ENCODE data around the gene DIRAS1. TPM values are rescaled to one million over a fixed set of nuclear protein-coding genes. Genes with fewer than 3 reads are reported as not detected.

The DIRAS1 gene
- total RNA-seq, 1 donor from 2014 or later: 0.23 TPM

- intact Hi-C loops (cut with micrococcal nuclease): no loop called here
Observed at GRCh38 chr19:2728783-2729387, 7.7 kb upstream of the DIRAS1 start.

- intact Hi-C loops (cut with micrococcal nuclease): no loop called here
Observed at GRCh38 chr19:2727640-2727944, 6.4 kb upstream of the DIRAS1 start.

- intact Hi-C loops (cut with micrococcal nuclease): no loop called here
Observed at GRCh38 chr19:2726904-2727639, 5.9 kb upstream of the DIRAS1 start.

GRCh38 chr19:2726160-2726855 is 5.1 kb upstream of the DIRAS1 start:
- intact Hi-C loops (cut with micrococcal nuclease): no loop called here

GRCh38 chr19:2724148-2724557 is 3.0 kb upstream of the DIRAS1 start:
- intact Hi-C loops (cut with micrococcal nuclease): no loop called here

- intact Hi-C loops (cut with micrococcal nuclease): no loop called here
Observed at GRCh38 chr19:2723747-2724146, 2.6 kb upstream of the DIRAS1 start.

GRCh38 chr19:2723345-2723715 is 2.2 kb upstream of the DIRAS1 start:
- intact Hi-C loops (cut with micrococcal nuclease): no loop called here

GRCh38 chr19:2722541-2723344 is 1.6 kb upstream of the DIRAS1 start:
- intact Hi-C loops (cut with micrococcal nuclease): no loop called here

GRCh38 chr19:2721570-2722540 is 683 bp upstream of the DIRAS1 start:
- intact Hi-C loops (cut with micrococcal nuclease): no loop called here

- intact Hi-C loops (cut with micrococcal nuclease): no loop called here
Observed at GRCh38 chr19:2719920-2720776, 1.0 kb downstream of the DIRAS1 start.

- intact Hi-C loops (cut with micrococcal nuclease): no loop called here
Observed at GRCh38 chr19:2719232-2719735, 1.9 kb downstream of the DIRAS1 start.

GRCh38 chr19:2717638-2718541 is 3.3 kb downstream of the DIRAS1 start:
- intact Hi-C loops (cut with micrococcal nuclease): no loop called here

GRCh38 chr19:2716722-2717637 is 4.2 kb downstream of the DIRAS1 start:
- intact Hi-C loops (cut with micrococcal nuclease): no loop called here

GRCh38 chr19:2716275-2716650 is 4.9 kb downstream of the DIRAS1 start:
- intact Hi-C loops (cut with micrococcal nuclease): no loop called here

GRCh38 chr19:2715470-2716274 is 5.5 kb downstream of the DIRAS1 start:
- intact Hi-C loops (cut with micrococcal nuclease): no loop called here

- intact Hi-C loops (cut with micrococcal nuclease): no loop called here
Observed at GRCh38 chr19:2714531-2715269, 6.5 kb downstream of the DIRAS1 start.
